ENCODE measurements around the gene SEC62.

SEC62 gene

DNA sequence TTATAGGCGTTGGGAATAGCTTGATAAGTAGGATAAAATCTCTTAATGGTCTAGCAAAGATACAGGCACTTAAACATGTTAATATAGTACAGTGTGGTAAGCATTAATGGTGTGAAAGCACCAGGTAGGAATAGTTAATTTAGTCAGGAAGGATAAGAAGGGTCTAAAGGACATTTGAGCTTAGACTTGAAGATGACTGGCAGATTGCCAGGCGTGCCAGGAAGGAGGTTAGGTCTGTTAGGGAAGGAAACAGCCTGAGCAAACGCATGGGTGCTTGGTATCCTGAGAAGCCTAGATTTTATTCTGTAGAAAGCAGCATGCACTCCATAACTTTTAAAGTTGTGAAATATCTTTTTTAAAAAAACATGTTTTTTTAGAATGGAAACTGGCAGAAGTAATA is 17.7 kb downstream of the SEC62 start:
- no peak for TF ChIP-seq CTCF (conservative IDR thresholded peaks at IDR 0.05; ENCODE audit: low read depth, low read length)
- H3K4me3 ChIP-seq (ENCODE audit: low read length): no peak overlapping the region
- DNase-seq (ENCODE audit: low read depth): no peak

DNA sequence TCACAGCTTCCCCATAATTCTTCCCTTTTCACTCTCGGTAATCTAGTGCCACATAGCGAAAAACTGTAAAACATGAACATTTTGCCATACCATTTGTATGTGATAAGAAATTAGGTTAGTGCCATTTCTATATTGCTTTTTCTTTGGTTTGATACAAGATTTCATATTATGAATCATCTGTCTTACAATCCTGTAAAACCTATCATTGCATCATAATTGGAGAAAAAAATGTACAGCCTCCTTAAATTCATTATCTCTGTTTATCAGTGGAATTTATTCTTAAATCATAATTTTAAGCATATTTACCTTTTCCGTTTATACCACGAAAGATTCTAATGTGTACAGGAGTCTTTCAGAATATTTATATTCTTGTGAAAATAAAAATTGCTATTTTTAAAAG is 23.8 kb downstream of the SEC62 start:
- TF ChIP-seq CTCF (conservative IDR thresholded peaks at IDR 0.05; ENCODE audit: low read depth, low read length): no peak
- DNase-seq (ENCODE audit: low read depth): no peak
- no peak overlapping the region for H3K4me3 ChIP-seq (ENCODE audit: low read length)

DNA sequence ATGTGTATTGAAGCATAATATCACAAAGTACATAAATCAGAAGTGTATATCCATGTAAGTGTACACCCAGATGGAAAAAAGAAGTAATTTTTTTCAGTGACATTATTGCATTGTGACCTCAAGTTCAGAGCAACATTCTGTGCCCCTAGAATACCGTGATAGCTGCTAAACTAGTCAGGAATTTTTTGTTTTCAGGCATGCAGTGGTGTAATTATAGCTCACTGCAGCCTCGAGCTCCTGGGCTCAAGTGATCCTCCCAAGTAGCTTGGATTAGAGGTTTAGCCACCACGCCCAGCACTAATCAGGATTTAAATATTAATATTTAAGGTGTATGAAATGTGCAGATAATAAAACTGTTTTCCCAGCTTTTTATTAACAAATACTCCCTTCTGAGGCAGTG is 25.5 kb downstream of the SEC62 start:
- no peak overlapping the region for H3K4me3 ChIP-seq (ENCODE audit: low read length)
- no peak for TF ChIP-seq CTCF (conservative IDR thresholded peaks at IDR 0.05; ENCODE audit: low read depth, low read length)
- no peak for DNase-seq (ENCODE audit: low read depth)

DNA sequence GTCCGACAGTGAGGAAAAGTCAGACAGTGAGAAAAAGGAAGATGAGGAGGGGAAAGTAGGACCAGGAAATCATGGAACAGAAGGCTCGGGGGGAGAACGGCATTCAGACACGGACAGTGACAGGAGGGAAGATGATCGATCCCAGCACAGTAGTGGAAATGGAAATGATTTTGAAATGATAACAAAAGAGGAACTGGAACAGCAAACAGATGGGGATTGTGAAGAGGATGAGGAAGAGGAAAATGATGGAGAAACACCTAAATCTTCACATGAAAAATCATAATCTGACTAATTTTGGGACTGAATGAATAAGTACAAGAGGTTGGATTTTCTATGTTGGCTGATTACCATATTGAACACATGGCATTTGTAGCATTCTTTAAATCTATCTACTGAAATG is 26.2 kb downstream of the SEC62 start:
- no peak for DNase-seq (ENCODE audit: low read depth)
- no peak overlapping the region for H3K4me3 ChIP-seq (ENCODE audit: low read length)
- no peak for TF ChIP-seq CTCF (conservative IDR thresholded peaks at IDR 0.05; ENCODE audit: low read depth, low read length)

- no peak for TF ChIP-seq CTCF (conservative IDR thresholded peaks at IDR 0.05; ENCODE audit: low read depth, low read length)
- H3K4me3 ChIP-seq (ENCODE audit: low read length): no peak overlapping the region
- DNase-seq (ENCODE audit: low read depth): no peak
Observed at GRCh38 chr3:169993761-169994160, 27.2 kb downstream of the SEC62 start.

- no peak overlapping the region for H3K4me3 ChIP-seq (ENCODE audit: low read length)
- no peak for DNase-seq (ENCODE audit: low read depth)
- TF ChIP-seq CTCF (conservative IDR thresholded peaks at IDR 0.05; ENCODE audit: low read depth, low read length): no peak
Observed at GRCh38 chr3:169996063-169996462, 29.5 kb downstream of the SEC62 start.

DNA sequence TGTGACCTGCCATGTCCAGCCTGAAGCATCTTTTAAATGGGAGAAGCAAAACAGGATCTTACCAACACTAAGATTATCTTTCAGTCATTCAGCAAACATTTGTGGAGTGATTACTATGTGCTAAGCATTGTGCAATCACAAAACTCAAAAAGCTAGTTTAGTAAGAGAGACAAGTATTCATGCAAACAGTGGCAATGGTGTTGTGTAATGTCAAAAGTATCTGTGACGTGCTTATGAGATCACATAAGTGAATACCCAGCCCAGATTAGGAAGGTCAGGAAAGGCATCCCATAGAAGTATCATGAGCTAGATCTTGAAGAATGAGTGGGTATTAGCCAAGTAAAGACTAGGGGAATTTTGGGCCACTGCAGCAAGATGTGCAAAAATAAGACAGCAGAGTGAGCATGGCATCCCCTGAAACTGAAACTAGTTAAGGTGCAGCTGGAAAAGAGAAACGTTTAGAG is 32.1 kb downstream of the SEC62 start:
- no peak for DNase-seq (ENCODE audit: low read depth)
- no peak overlapping the region for H3K4me3 ChIP-seq (ENCODE audit: low read length)
- no peak for TF ChIP-seq CTCF (conservative IDR thresholded peaks at IDR 0.05; ENCODE audit: low read depth, low read length)
